Neural crest cell (in vitro differentiated cells): ENCODE results near the gene ADGRG6. TPM values are rescaled to one million over a fixed set of nuclear protein-coding genes. Genes with fewer than 3 reads are reported as not detected.

ENCODE experiments used
- DNase-seq: peaks from one replicate; pipeline ENCODE4 v3.0.0; 2021; ENCODE audit warnings: low read depth, mixed read lengths, low spot score
- H3K27ac Mint-ChIP-seq: one replicate; pipeline ENCODE4 v1.8.0; 2021; ENCODE audit warnings: mild to moderate bottlenecking, mixed read lengths; ENCODE audit not compliant: unreplicated experiment
- H3K27me3 Mint-ChIP-seq: 2 replicates; pipeline ENCODE4 v1.8.0; 2021; ENCODE audit warnings: low read depth, mild to moderate bottlenecking, mixed read lengths
- H3K36me3 Mint-ChIP-seq: 2 replicates; pipeline ENCODE4 v1.8.0; 2021; ENCODE audit warnings: low read depth, mild to moderate bottlenecking, mixed read lengths
- H3K4me1 Mint-ChIP-seq: 2 replicates; pipeline ENCODE4 v1.8.0; 2021; ENCODE audit warnings: mixed read lengths
- H3K4me3 Mint-ChIP-seq: one replicate; pipeline ENCODE4 v1.8.0; 2021; ENCODE audit warnings: mild to moderate bottlenecking, mixed read lengths
- H3K9me3 Mint-ChIP-seq: 2 replicates; pipeline ENCODE4 v1.8.0; 2021; ENCODE audit warnings: mixed read lengths
- CTCF ChIP-seq: fragments of 200-600 bp; sonication (generic); conservative IDR thresholded peaks from 2 replicates; pipeline ENCODE4 v1.5.0; 2021; ENCODE audit warnings: antibody characterized with exemption, mild to moderate bottlenecking
- total RNA-seq: library from RNA; stranded (reverse); gene quantifications from 2 replicates; pipeline ENCODE4 v1.2.1, GENCODE V29; 2021

The ADGRG6 gene
- total RNA-seq, 1 donor from 2014 or later: 78.9 TPM

GRCh38 chr6:142409794-142410193, 108.0 kb downstream of the ADGRG6 start:
- Mint-ChIP-seq H3K36me3 (no peaks in the 10 kb centered on the region), H3K4me3 (no peak overlapping the region), H3K27me3 (no peaks in the 10 kb centered on the region), H3K9me3 (no peaks in the 10 kb centered on the region), H3K4me1 (peaks cover 4% of the 10 kb centered on the region), H3K27ac (no peak overlapping the region)
- DNase-seq: no peak
- TF ChIP-seq CTCF: no peak

DNA sequence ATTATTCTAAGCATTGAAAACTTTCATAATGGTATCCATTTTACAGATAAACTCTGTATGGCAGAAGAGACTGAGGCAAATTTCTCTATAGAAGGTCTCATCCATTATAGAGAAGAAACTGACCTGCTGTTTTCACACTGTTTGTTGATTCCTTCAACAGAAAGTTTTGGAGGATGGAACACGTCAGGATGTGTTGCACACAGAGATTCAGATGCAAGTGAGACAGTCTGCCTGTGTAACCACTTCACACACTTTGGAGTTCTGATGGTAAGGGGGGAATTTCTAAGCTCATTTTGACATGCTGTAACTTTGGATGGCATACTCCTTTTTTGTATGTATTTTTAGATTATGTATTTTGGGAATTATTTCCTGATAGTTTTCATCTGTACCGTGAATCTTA, 109.3 kb downstream of the ADGRG6 start:
- no peak for DNase-seq
- no peak for TF ChIP-seq CTCF
- Mint-ChIP-seq H3K4me1 (no peaks in the 10 kb centered on the region), H3K4me3 (no peak overlapping the region), H3K36me3 (no peaks in the 10 kb centered on the region), H3K9me3 (no peaks in the 10 kb centered on the region), H3K27me3 (no peaks in the 10 kb centered on the region), H3K27ac (no peak overlapping the region)

DNA sequence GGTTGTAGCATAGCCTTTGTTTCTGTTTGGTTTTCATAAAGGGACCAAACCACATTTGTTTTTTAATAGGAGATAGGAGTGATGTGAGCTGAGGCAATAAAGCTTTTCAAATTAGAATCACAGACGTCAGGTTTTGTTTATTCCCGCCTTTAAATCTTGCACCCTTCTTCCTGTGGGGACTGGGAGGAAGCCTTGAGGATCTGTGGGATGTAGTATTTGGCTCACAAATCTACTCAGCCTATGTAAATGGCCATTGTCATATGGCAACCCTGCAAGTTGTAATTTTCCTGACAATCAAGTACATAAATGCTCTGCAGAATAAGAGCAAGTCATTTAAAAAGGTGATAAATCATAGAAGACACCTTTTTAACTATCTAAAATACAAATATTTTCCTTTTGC, 110.4 kb downstream of the ADGRG6 start:
- Mint-ChIP-seq H3K27me3 (no peaks in the 10 kb centered on the region), H3K4me1 (no peaks in the 10 kb centered on the region), H3K4me3 (no peak overlapping the region), H3K36me3 (no peaks in the 10 kb centered on the region), H3K9me3 (no peaks in the 10 kb centered on the region), H3K27ac (no peak overlapping the region)
- no peak for DNase-seq
- TF ChIP-seq CTCF: no peak

DNA sequence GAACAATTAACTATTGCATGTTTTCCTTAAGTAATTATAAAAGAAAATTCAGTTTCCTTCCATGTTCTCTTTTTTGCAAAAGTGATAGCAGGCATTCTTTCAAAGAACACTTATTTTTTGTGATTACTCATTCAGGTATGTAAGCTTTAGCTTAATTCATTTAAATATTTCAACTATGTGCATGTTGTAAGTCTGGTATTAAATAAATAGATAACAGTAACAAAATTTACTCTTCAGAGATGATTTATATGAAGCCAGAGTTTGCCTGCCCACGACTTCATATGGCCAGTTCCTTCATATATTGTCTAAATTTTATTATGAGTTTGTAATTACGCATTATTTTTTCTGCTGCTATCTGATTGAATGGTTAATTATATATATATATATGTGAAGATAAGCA, 110.9 kb downstream of the ADGRG6 start:
- no peaks in the 10 kb centered on the region for H3K9me3 Mint-ChIP-seq
- TF ChIP-seq CTCF: no peak
- no peak for DNase-seq
- H3K27me3 Mint-ChIP-seq: no peaks in the 10 kb centered on the region
- H3K27ac Mint-ChIP-seq: no peak overlapping the region
- H3K4me3 Mint-ChIP-seq: no peak overlapping the region
- H3K36me3 Mint-ChIP-seq: no peaks in the 10 kb centered on the region
- H3K4me1 Mint-ChIP-seq: no peaks in the 10 kb centered on the region

- no peak for TF ChIP-seq CTCF
- no peaks in the 10 kb centered on the region for H3K36me3 Mint-ChIP-seq
- no peak overlapping the region for H3K27ac Mint-ChIP-seq
- H3K4me1 Mint-ChIP-seq: no peaks in the 10 kb centered on the region
- DNase-seq: no peak
- H3K4me3 Mint-ChIP-seq: no peak overlapping the region
- H3K27me3 Mint-ChIP-seq: no peaks in the 10 kb centered on the region
- no peaks in the 10 kb centered on the region for H3K9me3 Mint-ChIP-seq
Observed at GRCh38 chr6:142413111-142413510, 111.3 kb downstream of the ADGRG6 start.
